ENCODE measurements around the gene WAPL. TPM values are rescaled to one million over a fixed set of nuclear protein-coding genes. Genes with fewer than 3 reads are reported as not detected.

Gene WAPL
- total and polyA plus RNA-seq, 2 donors (not counting 1 experiment from before 2014, with no cell fraction given), result 8.3 to 42.8 TPM

DNA sequence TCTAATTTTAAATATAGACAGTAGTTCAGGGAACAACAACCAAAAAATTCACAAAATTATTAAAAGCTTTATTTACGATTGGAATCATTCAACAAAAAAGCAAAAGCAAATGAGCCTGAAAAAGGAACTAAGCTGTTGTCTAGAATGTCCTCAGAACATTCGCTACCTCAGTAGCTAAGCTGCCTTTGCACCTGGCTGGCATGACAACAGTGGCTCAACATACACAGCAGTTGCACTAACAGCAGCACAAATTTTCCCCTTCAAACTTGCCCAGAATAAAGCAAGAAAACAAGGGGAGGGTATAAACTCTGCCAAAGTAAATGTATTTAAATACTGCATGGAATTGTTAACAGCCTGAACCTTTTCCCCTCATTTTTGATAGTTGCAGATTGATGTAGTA lies 84.6 kb downstream of the WAPL start:
- Mint-ChIP-seq H3K4me3 (no peak overlapping the region), H3K27ac (no peak overlapping the region), H3K9me3 (ENCODE audit: insufficient read depth) (no peaks in the 10 kb centered on the region), H3K4me1 (no peaks in the 10 kb centered on the region), H3K27me3 (no peaks in the 10 kb centered on the region)
- ATAC-seq (ENCODE audit: low read depth), result no peak
- Histone ChIP-seq H3K9ac (ENCODE audit: low read length) (no peak overlapping the region), H3K27me3 (replicated peaks in 1 of 4; ENCODE audit: control extremely low read depth in 1 of 4, control insufficient read depth in 3 of 4, insufficient read depth in 4 of 4, low read length in 3 of 4) (no peaks in the 10 kb centered on the region), H3K4me3 (ENCODE audit: control extremely low read depth in 1 of 5, extremely low read depth in 1 of 5, insufficient read depth in 1 of 5, low read depth in 2 of 5, low read length in 4 of 5) (no peak overlapping the region), H3K4me2 (replicated peaks; ENCODE audit: low read depth, low read length, poor library complexity, severe bottlenecking) (no peak overlapping the region), H3K9me3 (ENCODE audit: control extremely low read depth in 1 of 3, control insufficient read depth in 2 of 3, insufficient read depth in 1 of 3, low read length in 2 of 3) (no peaks in the 10 kb centered on the region), H3K27ac (ENCODE audit: low read length in 2 of 2) (no peak overlapping the region), H3K79me2 (ENCODE audit: control insufficient read depth, insufficient read depth, low read length) (no peaks in the 10 kb centered on the region), H4K20me1 (ENCODE audit: control insufficient read depth, insufficient read depth, low read length, poor library complexity, severe bottlenecking) (peaks cover 5% of the 10 kb centered on the region), H3K36me3 (replicated peaks in 1 of 2; ENCODE audit: control extremely low read depth in 1 of 2, control insufficient read depth in 1 of 2, extremely low read depth in 1 of 2, insufficient read depth in 2 of 2, low read length in 1 of 2) (peaks cover 5 to 51% of the 10 kb centered on the region in 2 experiments), H2AFZ (ENCODE audit: insufficient read depth, low read depth, low read length, poor library complexity, severe bottlenecking) (no peak overlapping the region), H3K4me1 (ENCODE audit: control insufficient read depth in 2 of 2, insufficient read depth in 2 of 2, low read length in 2 of 2) (no peaks in the 10 kb centered on the region)
- DNase-seq, result no peak
- ChIA-PET POLR2A (no interaction called here), CTCF (interaction anchor here (1.2 kb wide), 1 partner anchor 37 kb away, joined by 3 read pairs; no protein-coding TSS in a partner anchor)
- TF ChIP-seq, protein P1, sequence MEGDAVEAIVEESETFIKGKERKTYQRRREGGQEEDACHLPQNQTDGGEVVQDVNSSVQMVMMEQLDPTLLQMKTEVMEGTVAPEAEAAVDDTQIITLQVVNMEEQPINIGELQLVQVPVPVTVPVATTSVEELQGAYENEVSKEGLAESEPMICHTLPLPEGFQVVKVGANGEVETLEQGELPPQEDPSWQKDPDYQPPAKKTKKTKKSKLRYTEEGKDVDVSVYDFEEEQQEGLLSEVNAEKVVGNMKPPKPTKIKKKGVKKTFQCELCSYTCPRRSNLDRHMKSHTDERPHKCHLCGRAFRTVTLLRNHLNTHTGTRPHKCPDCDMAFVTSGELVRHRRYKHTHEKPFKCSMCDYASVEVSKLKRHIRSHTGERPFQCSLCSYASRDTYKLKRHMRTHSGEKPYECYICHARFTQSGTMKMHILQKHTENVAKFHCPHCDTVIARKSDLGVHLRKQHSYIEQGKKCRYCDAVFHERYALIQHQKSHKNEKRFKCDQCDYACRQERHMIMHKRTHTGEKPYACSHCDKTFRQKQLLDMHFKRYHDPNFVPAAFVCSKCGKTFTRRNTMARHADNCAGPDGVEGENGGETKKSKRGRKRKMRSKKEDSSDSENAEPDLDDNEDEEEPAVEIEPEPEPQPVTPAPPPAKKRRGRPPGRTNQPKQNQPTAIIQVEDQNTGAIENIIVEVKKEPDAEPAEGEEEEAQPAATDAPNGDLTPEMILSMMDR (IDR thresholded peaks at IDR 0.05), result no peak
- TF ChIP-seq EZH2 (IDR thresholded peaks at IDR 0.05; ENCODE audit: borderline replicate concordance, insufficient read depth, low read depth, low read length, poor library complexity, severe bottlenecking), result no peak
- WGBS (ENCODE audit: insufficient coverage), result 100% methylated on average over 2 of the region's 2 CpGs
- intact Hi-C loops (cut with micrococcal nuclease), result loop anchor here (5.0 kb wide), 1 partner anchor 35 kb away; no protein-coding TSS in a partner anchor

DNA sequence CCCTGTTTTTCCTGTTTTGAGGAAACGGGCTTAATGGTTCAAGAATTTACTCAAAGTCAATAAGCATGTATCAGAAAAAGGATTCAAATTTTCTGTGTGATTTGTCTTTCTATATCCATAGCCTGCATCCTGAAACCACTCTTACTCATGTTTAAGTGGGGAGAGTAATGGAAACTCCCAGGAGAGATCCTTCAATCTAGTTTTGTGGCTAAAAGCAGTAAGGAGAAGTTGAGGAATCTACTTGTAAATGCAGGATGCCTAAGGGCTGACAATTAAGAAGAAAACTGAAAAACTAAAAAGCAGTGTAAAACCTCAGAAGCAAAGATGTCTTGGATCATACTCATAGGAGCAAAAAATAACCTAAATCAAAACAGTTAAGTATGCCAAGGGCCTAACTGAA lies 86.9 kb downstream of the WAPL start:
- POLR2A ChIA-PET, result no interaction called here
- CTCF ChIA-PET, result no interaction called here

More for the DNA sequence above, 86.9 kb downstream of the WAPL start:
- H3K27me3 Mint-ChIP-seq, result no peaks in the 10 kb centered on the region
- ATAC-seq (ENCODE audit: low read depth) (no peak), DNase-seq (no peak)
- Histone ChIP-seq H3K4me1 (ENCODE audit: control insufficient read depth in 2 of 2, insufficient read depth in 2 of 2, low read length in 2 of 2) (no peaks in the 10 kb centered on the region), H3K4me2 (replicated peaks; ENCODE audit: low read depth, low read length, poor library complexity, severe bottlenecking) (no peak overlapping the region), H3K27ac (ENCODE audit: low read length in 2 of 2) (no peak overlapping the region), H3K9me3 (ENCODE audit: control extremely low read depth in 1 of 3, control insufficient read depth in 2 of 3, insufficient read depth in 1 of 3, low read length in 2 of 3) (no peaks in the 10 kb centered on the region), H3K79me2 (ENCODE audit: control insufficient read depth, insufficient read depth, low read length) (no peaks in the 10 kb centered on the region), H3K27me3 (replicated peaks in 1 of 4; ENCODE audit: control extremely low read depth in 1 of 4, control insufficient read depth in 3 of 4, insufficient read depth in 4 of 4, low read length in 3 of 4) (no peaks in the 10 kb centered on the region), H2AFZ (ENCODE audit: insufficient read depth, low read depth, low read length, poor library complexity, severe bottlenecking) (no peak overlapping the region), H3K36me3 (replicated peaks in 1 of 2; ENCODE audit: control extremely low read depth in 1 of 2, control insufficient read depth in 1 of 2, extremely low read depth in 1 of 2, insufficient read depth in 2 of 2, low read length in 1 of 2) (peaks cover 5 to 31% of the 10 kb centered on the region in 2 experiments), H4K20me1 (ENCODE audit: control insufficient read depth, insufficient read depth, low read length, poor library complexity, severe bottlenecking) (no peaks in the 10 kb centered on the region), H3K4me3 (ENCODE audit: control extremely low read depth in 1 of 5, extremely low read depth in 1 of 5, insufficient read depth in 1 of 5, low read depth in 2 of 5, low read length in 4 of 5) (no peak overlapping the region), H3K9ac (ENCODE audit: low read length) (no peak overlapping the region)
- intact Hi-C loops (cut with micrococcal nuclease), result loop anchor here (5.0 kb wide), 1 partner anchor 32 kb away; no protein-coding TSS in a partner anchor
- no peak for TF ChIP-seq EZH2 (IDR thresholded peaks at IDR 0.05; ENCODE audit: borderline replicate concordance, insufficient read depth, low read depth, low read length, poor library complexity, severe bottlenecking)
- TF ChIP-seq, protein P1 (IDR thresholded peaks at IDR 0.05), result no peak
- H3K4me1 Mint-ChIP-seq, result no peaks in the 10 kb centered on the region
- H3K4me3 Mint-ChIP-seq, result no peak overlapping the region
- no peaks in the 10 kb centered on the region for H3K9me3 Mint-ChIP-seq (ENCODE audit: insufficient read depth)
- H3K27ac Mint-ChIP-seq, result no peak overlapping the region
- no CpG with 5 or more reads among the region's 1 CpG for WGBS (ENCODE audit: insufficient coverage)
